Germinal center (tissue), 1 donor: ENCODE data around the gene RNF121.

Experiments
- DNase-seq: peaks from one replicate; pipeline ENCODE4 v3.0.0; 2012; ENCODE audit warnings: mixed read lengths, low spot score

Gene RNF121

DNA sequence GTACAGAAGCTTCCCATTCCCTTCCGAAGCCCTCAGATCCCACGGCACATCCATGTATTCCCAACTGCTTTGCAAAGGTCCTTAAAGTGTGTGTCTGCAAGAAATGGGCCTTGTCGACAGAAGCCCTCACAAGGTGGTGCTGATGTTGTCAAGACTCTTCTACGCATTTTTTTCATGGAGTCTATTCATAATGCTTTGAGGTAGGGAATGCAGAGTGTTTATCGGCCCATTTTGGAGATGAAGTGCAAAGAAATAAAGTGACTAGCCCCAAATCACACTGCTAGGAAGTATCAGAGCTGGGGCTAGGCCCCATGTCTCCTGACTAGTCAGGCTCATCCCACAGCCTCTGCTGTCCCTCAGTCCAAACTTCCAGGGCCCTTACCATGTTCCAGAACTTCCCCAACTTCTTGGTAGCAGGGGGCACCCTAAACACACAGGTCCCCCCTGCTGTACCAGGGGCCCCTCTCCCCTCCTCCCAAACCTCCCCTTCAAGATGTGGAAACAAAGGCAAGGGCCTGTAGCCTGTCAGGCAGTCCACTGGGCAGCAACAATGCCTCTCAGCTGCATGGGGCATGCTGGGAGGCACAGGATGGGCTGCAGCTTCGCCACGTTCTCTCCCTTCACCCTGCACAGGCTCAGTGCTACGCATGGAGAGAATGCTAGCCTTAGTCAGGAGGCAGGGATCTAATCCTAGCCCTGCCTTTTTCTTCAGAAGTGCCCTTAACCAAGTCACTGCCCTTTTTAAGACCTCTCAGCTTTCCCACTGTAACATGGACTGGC is 77.7 kb downstream of the RNF121 start:
- DNase-seq = no peak

DNA sequence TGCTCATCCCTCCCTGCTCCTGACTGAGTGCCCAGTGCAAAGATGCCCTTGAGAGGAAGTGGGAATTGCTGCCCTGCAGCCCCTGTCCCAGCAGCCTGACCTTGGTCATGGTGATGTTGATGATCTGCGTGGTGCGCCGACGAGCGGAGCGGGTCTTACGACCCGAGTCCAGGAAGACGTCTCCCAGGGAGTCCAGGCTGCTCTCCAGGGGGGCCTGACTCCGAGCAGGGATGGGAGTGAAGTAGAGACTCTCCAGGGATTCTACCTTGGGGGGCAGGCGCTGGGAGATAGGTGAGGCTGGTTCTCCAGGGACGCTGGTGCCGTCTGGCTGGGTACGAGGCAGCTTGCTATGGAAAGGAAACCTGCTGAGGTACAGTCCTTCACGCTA is 78.2 kb downstream of the RNF121 start:
- no peak for DNase-seq

DNA sequence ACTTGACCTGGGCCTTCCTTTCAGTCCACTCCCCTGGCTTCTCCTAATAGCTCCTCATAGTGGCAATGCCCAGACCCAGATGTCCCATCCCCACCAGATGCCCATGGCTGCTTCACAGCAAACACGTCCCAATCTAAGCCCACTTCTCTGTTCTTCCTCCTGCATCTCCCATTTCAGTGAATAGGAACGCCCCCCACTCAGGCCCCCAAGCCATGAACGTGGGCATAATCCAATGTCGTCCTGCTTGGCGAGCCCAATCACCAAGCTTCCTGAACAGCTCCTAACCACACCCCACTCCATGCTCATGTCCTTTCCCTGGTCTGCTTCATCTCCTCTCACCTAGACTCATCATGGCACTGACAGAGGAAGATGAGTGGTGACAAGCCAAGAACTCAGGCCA is 78.7 kb downstream of the RNF121 start:
- no peak for DNase-seq

DNA sequence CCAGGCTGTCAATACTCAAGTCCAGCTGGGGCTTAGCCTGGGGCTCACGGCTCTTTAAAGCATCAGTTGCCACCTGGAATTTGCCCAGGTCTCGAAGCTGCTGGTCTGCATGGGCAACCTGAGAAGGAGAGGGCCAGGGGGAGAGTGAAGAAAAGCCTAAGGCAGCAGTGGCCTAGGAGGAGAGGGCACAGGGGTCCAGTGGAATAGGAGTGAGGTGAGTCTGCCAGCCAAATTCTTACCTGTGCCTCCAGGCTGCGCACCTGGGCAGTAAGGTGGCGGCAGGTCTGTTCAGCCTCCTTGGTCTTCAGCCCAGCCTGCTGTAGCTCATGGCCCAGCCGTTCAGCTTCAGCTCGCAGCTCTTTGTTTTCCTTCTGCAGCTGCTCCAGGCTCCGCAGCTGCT is 79.9 kb downstream of the RNF121 start:
- no peak for DNase-seq

DNA sequence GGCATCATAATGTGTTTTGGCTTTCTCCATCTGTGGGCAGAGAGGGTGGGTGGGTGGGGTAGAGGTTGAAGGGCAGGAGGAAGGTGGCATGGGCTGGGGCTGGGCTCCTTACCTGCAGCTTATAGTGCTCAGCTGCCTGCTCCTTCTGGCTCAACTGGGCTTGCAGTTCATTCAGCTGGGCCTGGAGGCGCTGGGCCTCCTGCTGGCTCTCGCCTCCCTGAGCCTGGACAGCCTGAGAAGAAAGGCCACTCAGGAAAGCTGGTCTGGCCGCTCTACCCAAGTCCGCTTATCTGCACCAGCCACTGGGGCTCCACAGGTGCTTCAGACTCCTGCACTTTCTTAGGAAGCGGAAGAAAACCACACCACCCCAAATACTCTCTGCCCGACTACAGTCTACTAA is 80.3 kb downstream of the RNF121 start:
- DNase-seq = no peak

DNA sequence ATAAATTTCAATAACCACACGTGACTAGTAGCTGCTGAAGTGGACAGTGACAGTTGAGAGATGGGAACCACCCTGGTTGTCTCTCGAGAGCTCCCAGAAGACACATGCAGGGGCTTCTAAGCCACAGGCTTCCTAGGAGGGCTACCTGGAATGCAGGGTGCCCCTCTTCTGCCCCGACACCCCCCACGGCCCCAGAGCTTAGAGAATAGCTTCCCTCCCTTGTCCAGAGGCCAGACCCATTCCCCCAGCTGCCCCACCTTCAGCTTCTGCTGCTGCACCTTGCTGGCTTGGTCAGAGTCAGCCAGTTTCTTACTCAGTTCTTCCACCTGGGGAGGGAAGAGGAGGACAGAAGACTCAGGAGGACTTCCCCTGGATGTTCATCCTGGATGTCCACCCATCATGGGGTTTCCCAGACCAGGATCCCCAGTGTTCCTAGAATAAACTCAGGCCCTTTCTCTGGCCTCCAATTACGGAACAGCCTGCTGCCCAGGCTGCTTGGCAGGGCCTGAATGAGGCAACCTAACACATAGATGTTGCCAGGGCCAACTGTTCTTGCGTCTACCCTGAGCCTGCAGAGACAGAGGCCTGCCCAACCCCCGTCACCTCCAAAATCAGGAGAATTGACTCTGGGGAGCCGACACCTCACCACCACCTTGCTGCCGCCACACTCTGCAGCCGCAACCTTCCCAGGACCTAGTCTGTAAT is 81.8 kb downstream of the RNF121 start:
- DNase-seq = no peak

DNA sequence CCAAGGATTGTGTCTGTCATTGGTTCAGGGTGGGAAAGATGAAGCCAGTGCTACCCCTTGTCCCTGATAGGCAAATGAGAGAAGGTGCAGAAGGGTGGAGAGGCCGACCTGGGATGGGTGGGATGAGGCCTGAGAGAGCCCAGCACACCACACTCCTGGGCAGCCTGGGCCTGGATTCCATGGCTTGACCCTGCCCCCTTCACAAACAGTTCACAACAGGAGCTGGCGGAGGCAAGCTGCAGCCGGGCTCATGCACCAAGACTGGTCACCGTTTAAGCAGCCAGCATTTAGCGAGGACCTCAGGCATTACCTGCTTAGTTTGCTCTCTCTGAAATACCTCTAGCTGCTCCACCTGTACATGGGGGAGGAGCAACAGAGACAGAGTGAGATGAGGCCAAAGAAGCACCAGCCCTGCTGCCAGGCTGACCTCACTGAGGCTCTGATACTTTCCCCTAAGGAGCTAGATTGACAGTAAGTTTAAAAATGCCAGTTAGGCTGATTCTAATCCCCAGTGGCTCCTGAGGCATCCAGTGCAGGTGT is 83.3 kb downstream of the RNF121 start:
- DNase-seq = no peak

DNA sequence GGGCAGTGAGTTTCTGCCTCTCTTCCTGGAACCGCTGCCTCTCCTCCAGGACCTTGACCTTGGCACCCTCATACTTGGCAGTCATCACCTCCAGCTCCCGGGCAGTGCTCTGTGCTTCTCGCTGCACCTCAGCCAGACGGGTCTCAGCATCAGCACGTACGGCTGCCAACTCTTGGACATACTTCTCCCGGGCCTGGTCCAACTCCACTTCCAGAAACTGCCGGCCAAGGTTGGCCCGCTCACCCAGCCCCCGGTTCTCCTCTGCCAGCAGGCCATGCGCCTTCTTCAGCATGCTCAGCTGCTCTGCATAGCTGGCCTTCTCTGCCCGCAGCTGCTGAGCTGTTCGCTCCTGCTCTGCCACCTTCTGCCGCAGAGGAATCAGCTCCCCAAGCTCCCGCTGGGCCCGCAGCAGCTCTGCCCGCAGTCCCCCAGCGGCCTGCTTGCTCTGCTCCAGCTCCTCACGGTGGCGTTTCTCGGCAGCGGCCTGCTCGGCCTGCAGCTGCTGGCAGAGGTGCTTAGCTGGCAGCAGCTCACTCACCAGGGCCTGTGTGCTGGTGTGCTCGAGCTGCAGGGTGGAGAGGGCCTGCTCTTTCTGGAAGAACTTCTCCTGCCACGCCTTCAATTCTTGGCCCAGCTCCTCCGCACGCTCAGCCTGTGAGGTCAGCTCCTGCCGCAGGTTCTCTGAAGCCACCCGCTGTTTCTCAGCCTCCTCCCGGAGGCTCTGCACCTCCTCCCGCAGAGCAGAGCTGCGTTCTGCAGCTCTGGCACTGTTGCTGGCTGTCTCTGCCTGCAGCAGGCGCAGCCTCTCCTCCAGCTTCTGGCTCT is 84.3 kb downstream of the RNF121 start:
- DNase-seq = no peak

DNA sequence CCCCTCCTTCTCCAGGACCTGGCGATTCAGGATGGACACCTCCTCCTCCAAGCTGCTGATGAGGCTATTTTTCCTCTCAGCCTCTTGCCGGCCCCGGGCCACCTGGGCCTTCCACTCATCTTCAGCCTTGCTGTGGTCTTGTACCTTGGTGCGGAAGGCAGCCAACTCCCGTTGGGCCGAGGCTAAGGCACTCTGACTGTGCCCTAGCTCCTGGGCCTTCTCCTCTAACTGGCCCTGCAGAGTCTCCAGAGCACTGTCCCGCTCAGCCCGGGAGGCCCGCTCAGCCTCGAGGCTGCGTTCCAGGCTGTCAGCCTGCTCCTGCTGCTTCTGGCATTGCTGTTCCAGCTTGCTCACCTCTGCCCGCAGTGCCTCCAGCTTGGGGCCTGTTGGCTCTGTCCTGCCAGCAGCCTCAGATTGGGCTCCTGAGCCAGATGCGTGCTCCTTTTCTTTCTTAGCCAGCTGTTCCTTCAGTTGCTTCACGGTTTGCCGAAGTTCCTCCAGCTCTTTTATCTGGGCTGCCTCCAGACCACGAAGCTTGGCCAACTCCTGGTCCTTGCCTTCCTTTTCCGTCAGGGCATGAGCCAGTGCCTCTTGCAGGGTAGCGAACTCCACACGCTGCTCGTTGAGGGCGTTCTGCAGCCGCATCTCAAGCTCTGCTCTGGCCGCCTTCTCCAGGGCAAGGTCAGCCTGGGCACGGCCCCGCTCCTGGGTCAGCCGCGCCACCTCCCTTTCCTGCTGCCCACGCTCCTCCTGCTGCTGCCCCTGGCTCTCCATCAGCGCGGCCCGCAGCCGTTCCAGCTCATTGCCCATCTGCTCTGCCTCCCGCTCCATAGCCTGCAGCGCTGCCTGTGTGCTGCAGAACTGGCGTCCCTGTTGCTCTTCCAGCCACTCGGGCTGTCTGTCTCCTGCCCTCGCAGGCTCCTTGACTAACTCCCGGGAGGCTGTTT is 85.2 kb downstream of the RNF121 start:
- DNase-seq = no peak

DNA sequence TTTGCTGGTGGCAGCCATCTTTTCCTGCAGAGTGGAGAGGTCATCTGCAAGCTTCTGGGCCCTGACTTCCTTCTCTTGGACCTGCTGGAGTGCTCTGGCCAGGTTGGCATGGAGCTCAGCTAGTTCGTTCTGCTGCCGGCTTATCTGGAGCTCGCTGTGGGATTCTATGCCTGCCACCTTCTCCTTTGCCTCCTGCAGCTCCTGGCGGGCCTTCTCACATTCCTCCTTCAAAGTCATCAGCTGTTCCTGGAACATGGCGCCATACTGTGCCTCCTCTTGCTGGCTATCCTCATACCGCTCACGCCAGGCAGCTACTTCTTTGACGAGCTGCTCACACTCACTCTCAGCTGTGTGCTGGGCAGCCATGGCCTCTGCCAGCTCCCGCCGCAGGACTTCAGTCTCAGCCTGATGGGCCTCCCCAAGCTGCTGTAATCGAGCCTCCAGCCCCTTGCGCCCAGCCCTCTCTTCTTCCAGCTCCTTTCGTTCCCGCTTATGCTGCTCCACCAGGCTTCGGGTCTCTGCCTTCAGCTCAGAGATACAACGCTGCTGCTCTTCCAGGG is 86.0 kb downstream of the RNF121 start:
- DNase-seq = no peak

DNA sequence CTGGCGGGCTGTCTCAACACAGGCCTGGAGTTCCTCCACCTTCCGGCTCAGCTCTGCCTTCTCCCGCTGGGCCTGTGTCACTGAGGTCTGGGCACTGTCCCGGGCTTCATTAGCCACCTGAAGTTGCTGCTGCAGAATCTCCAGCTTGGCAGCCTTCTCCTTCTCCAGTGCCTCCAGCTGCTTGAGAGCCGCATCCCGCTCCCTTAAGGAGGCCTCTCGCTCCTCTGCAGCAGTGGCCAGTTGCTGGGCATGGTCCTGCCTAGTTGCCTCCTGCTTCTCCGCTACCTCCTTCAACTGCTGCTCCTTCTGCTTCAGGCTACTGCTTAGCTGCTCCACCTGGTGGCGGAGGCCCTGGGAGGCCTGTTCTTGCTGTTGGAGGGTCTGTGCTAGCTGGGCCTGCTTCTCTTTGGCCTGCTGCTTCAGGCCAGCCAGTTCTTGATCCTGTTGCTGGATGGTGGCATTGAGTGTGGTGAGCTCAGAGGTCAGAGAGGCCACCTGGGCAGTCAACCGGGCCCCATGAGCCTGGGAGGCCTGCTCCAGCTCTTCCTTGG is 86.7 kb downstream of the RNF121 start:
- no peak for DNase-seq

DNA sequence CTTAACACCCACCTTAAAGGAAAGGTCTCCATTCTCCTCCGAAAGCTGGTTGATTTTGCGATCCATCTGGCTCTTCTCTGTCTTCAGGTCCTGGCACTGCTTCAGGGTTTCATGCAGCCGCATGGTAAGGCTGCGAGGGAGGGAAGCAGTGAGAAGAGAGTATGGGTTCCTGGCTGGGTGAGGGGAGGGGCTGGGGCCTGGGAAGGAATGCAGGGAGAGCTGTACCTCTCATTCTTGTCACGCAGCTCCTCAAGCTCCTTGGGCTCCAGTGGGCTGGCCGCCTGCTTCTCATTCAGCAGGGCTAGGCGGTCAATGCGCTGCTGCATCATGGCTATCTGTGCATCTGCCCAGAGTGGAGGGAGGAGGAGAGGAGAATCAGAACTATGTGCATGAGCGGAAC is 89.3 kb downstream of the RNF121 start:
- no peak for DNase-seq

DNA sequence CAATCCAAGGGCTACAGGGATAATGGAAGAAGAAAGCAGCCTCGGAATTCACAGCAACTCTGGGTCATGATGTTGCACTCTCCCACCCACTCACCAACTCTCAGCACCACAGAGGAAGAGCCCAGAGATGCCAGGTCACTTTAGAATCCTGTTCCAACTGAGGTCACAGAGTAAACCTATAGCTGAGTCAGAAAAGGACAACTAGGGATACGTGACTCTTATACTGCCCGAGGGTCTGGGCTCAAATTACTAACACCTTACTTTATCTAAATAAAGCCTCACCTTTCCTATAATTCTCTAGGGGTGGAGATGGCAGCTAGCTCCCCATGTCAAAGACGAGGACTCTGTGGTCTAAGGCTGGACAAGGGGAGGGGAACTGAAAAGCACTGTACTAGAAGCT is 94.5 kb downstream of the RNF121 start:
- no peak for DNase-seq

DNA sequence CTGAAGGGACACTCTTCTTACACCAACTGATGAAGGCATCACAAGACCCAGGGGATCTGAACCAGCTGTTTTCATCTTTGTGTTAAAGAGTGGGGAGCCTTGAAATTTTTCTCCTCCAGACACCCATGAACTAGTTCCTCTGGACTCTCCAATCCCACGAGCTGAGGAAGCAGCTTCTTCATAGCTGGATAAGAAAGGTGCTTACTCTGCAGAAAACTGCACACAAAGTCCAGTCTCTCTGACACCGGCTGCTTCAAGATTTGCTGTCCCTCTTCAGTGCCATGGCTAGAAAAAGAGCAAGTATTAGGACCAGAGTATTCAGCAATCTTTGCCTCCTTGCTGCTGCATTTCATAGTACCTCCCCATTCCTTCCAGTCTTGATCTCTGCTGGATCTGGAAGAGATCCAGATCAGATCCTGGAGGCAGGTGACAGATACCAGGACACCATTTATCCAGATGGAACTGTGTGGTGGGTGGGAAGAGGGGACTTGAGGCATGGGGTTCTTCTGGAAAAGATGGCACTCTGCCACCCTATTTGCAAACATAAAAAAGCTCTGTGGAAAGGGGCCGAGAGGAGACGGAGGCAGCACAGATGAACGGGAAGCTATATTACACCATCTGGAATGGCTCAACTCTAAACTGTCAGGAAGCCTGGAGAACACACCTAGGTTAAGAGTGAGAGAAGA is 95.4 kb downstream of the RNF121 start:
- no peak for DNase-seq

DNA sequence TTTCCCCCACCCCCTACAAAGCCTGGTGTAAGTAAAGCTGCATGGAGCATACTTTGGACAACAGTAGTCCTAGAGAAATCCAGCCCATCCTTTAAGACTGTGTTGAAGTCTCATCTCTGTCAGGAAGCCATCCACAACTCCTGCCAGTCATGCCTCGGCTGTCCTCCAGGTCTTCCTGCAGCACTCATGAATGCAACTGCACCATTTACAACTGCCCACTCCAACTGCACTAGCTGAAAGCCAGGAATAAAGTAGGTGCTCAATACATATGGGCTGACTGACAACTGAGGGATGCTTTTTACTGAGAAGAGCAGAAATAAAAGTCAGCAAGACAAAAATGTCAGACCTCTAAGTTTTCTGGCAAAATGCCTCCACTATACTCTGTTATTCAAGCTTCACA is 97.2 kb downstream of the RNF121 start:
- DNase-seq = no peak

DNA sequence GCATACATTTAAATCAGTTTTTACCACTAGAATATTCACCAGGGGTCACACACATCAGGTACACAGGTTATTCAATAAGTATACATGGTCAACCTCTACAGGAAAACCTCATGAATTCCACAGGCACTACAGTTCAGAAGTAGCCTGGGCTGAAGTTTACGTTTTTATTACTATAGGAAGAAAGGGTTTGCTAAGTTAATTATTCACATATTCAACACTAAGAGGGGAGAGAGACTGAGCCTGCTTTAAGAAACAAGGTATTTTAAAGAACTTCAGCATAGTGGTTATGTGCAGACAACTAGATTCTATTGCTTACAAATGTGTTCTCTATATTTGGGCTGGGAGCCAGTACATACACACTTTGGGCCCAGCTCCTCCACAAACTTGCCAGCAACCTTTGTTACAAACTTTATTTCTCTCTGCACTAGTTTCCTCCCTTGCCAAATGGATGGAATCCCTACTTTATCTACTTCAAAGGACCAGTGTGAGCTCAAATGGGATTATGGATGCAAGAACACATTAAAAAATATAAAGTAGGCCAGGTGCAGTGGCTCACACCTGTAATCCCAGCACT is 101.7 kb downstream of the RNF121 start:
- no peak for DNase-seq

DNA sequence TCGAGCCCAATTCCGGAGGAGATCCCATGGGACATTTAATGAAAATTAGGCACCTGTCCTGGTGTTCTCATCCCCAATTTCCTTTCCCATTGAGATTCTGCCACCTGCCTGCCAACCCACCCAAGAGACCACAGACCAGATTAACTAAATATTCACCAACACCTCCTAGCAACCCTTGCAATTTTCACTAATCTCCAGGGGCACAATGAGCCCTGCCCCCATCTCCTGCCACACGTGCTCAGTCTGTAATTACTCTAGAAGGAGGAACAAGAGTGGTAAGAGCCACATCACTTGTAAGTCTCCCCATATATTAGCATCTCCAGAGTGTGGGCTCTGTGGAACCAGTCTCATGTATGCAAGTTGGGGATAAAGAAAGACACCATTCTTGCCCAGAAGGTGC is 107.8 kb downstream of the RNF121 start:
- no peak for DNase-seq

DNA sequence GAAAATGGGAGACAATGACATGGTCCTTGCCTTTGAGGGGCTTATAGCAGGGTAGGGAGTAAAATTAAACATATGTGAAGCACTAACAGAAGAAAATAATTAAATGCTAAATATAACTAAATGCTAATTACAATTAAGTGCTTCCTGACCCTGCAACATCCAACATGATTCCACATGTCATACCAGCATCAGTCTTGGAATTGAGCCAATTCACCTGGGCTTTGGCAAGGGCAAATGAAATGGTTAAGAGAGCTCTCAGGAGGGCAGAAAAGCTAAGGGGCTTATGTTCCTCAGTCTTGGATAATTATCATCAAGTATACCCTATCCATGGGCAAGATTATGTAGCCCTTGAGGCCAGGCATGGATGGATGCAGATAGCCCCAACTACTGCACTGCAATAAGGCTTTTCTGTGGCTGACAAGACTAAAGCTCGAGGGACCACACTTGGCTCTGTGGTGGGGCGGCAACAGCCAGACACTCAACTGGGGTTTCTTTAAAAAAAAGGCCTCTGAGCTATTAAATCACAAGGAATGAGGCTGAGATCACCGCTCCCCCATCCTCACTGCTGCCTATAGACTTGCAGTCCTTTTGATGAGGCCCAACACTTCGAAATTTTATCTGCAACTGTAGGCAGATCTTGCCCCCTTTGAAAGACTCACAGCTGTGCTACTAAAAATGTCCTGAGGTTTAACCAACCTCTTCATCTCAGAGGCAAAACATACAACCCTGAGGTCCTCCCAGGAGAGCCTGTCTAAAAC is 108.9 kb downstream of the RNF121 start:
- DNase-seq = peak; percentile 62

DNA sequence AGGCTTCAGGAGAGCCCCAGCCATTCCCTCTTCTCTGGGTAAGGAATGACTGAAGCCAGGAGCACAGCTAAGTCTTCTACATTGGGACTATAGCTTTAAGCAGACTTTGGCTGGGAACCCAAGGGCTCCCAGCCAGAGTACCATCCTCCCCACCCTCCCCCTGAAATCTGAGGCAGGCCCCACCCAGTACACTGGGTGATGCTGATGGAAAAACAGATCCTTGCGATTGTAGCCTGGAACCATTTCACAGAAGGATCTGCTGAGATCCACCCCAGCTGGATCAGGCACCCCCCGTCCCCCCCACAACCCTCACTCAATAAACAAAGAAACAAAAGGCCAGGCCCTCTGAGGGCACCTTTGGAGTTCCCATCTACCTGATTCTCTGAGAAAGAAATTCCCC is 109.6 kb downstream of the RNF121 start:
- DNase-seq = no peak
